ENCODE results near the gene BCL2A1. TPM values are rescaled to one million over a fixed set of nuclear protein-coding genes. Genes with fewer than 3 reads are reported as not detected.

BCL2A1 gene
- 1.6 and 8.8 TPM in 2 replicates for total RNA-seq

DNA sequence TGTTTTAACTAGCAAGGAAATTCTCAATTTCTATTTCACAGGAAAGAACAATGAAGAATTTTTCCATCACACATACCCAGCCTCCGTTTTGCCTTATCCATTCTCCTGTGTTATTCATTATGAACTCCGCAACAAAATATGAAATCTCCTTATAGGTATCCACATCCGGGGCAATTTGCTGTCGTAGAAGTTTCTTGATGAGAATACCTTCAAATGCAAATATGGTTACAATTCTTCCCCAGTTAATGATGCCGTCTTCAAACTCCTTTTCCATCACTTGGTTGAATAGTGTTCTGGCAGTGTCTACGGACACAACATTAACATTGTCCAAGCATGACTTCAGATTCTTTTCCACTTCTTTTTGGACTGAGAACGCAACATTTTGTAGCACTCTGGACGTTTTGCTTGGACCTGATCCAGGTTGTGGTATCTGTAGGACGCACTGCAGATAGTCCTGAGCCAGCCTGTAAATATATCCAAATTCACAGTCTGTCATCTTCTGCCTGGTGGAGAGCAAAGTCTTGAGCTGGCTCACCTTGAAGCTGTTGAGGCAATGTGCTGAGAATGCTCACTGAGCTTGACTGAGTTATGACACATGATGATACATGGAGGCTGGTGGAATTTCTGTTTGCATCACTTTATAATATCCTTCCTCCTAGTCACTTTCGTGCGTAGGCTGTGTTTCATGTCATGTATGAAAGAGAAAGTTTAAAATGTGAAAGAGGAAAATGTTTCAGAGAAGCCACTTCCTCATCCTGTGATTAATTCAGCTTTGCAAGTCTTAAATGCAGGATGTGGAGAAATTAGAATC, at the start of gene BCL2A1:
BCL2A1 (minus strand) TSS at position 573 of the 811 bp plus-strand sequence; CDS start at position 496, 77 bp downstream.

Other genes with a start within 250 kb of the BCL2A1 start
- 19.9 and 22.2 TPM in 2 replicates for gene MTHFS, start 74.2 kb downstream of the BCL2A1 start, total RNA-seq
- 129 and 154 TPM in 2 replicates for gene ZFAND6, start 88.5 kb upstream of the BCL2A1 start, total RNA-seq
- gene FAH, start 181.8 kb upstream of the BCL2A1 start, total RNA-seq, result 57.2 and 66.1 TPM in 2 replicates